GM18861 (cell line): ENCODE data around the gene GAB1.

Experiments
- ATAC-seq: cut with Tn5 transposase; IDR thresholded peaks from one replicate; pipeline ENCODE4 v1.9.1; 2021; ENCODE audit not compliant: unreplicated experiment

Gene GAB1

GRCh38 chr4:143407888-143408287 is 71.2 kb downstream of the GAB1 start:
- no peak for ATAC-seq

GRCh38 chr4:143410015-143410414 is 73.3 kb downstream of the GAB1 start:
- no peak for ATAC-seq

- ATAC-seq = no peak
Measured at GRCh38 chr4:143411527-143412419, 75.1 kb downstream of the GAB1 start.

GRCh38 chr4:143412420-143412758 is 75.7 kb downstream of the GAB1 start:
- ATAC-seq = no peak

GRCh38 chr4:143417679-143418403 is 81.2 kb downstream of the GAB1 start:
- ATAC-seq = peak; percentile 90

- ATAC-seq = no peak
Measured at GRCh38 chr4:143420227-143420626, 83.6 kb downstream of the GAB1 start.

GRCh38 chr4:143421609-143422008 is 84.9 kb downstream of the GAB1 start:
- ATAC-seq = no peak

GRCh38 chr4:143424276-143424675 is 87.6 kb downstream of the GAB1 start:
- ATAC-seq = no peak

GRCh38 chr4:143431526-143432257 is 95.0 kb downstream of the GAB1 start:
- no peak for ATAC-seq

GRCh38 chr4:143432258-143432591 is 95.5 kb downstream of the GAB1 start:
- ATAC-seq = no peak

- no peak for ATAC-seq
Measured at GRCh38 chr4:143433231-143433630, 96.6 kb downstream of the GAB1 start.

- no peak for ATAC-seq
Measured at GRCh38 chr4:143435955-143436354, 99.3 kb downstream of the GAB1 start.

- ATAC-seq = no peak
Measured at GRCh38 chr4:143437476-143437875, 100.8 kb downstream of the GAB1 start.

- ATAC-seq = no peak
Measured at GRCh38 chr4:143437937-143438336, 101.3 kb downstream of the GAB1 start.

- ATAC-seq = no peak
Measured at GRCh38 chr4:143438710-143439109, 102.0 kb downstream of the GAB1 start.

GRCh38 chr4:143441109-143441508 is 104.4 kb downstream of the GAB1 start:
- ATAC-seq = no peak

GRCh38 chr4:143441678-143442077 is 105.0 kb downstream of the GAB1 start:
- ATAC-seq = no peak

GRCh38 chr4:143443728-143444127 is 107.1 kb downstream of the GAB1 start:
- ATAC-seq = no peak

GRCh38 chr4:143451186-143451585 is 114.5 kb downstream of the GAB1 start:
- ATAC-seq = no peak

GRCh38 chr4:143455211-143455610 is 118.5 kb downstream of the GAB1 start:
- no peak for ATAC-seq

- no peak for ATAC-seq
Measured at GRCh38 chr4:143458966-143459365, 122.3 kb downstream of the GAB1 start.
